RWPE2 (cell line): ENCODE data around the gene PTPRD.

Experiments
- ATAC-seq: fragments of 200-7000 bp; cut with Tn5 transposase; 3 replicates; pipeline ENCODE4 v1.9.1; 2021; ENCODE audit warnings: low read depth
- DNase-seq: peaks from one replicate; pipeline ENCODE4 v3.0.0-alpha.2; 2020; ENCODE audit warnings: low spot score
- H3K27ac ChIP-seq: fragments of 450-650 bp; 2 replicates; pipeline ENCODE4 v1.5.1; 2017; ENCODE audit warnings: mild to moderate bottlenecking; ENCODE audit not compliant: poor library complexity, severe bottlenecking
- H3K27me3 ChIP-seq: fragments of 250-450 bp; sonication (Bioruptor Pico); 2 replicates; pipeline ENCODE4 v1.5.1; 2021; ENCODE audit warnings: mild to moderate bottlenecking, moderate library complexity; ENCODE audit not compliant: insufficient read depth, poor library complexity, severe bottlenecking
- H3K36me3 ChIP-seq: fragments of 250-450 bp; sonication (Bioruptor Pico); 2 replicates; pipeline ENCODE4 v1.5.1; 2020; ENCODE audit warnings: low read depth, mild to moderate bottlenecking, moderate library complexity
- H3K4me1 ChIP-seq: fragments of 250-450 bp; sonication (Bioruptor Pico); 2 replicates; pipeline ENCODE4 v1.5.1; 2021; ENCODE audit warnings: mild to moderate bottlenecking, moderate library complexity; ENCODE audit not compliant: insufficient read depth, poor library complexity, severe bottlenecking
- H3K4me3 ChIP-seq: fragments of 250-450 bp; sonication (Bioruptor Pico); 2 replicates; pipeline ENCODE4 v1.5.1; 2021; ENCODE audit warnings: mild to moderate bottlenecking, moderate library complexity; ENCODE audit not compliant: severe bottlenecking
- H3K9me3 ChIP-seq: fragments of 250-450 bp; sonication (Bioruptor Pico); 2 replicates; pipeline ENCODE4 v1.5.1; 2021; ENCODE audit warnings: mild to moderate bottlenecking, moderate library complexity; ENCODE audit not compliant: severe bottlenecking
- CTCF ChIP-seq: fragments of 450-650 bp; IDR thresholded peaks from one replicate; pipeline ENCODE4 v1.5.1; 2017; ENCODE audit warnings: mild to moderate bottlenecking, moderate library complexity; ENCODE audit not compliant: poor library complexity, severe bottlenecking

PTPRD gene

GRCh38 chr9:9216934-9217333 lies 1395.9 kb downstream of the PTPRD start:
- Histone ChIP-seq H3K4me3 (no peak overlapping the region), H3K9me3 (no peaks in the 10 kb centered on the region), H3K36me3 (no peaks in the 10 kb centered on the region), H3K4me1 (no peaks in the 10 kb centered on the region), H3K27me3 (peaks cover 11% of the 10 kb centered on the region), H3K27ac (no peak overlapping the region)
- ATAC-seq (no peak), DNase-seq (no peak)
- no peak for TF ChIP-seq CTCF

GRCh38 chr9:9215050-9215449 lies 1397.8 kb downstream of the PTPRD start:
- Histone ChIP-seq H3K36me3 (no peaks in the 10 kb centered on the region), H3K27ac (no peak overlapping the region), H3K4me3 (no peak overlapping the region), H3K27me3 (no peaks in the 10 kb centered on the region), H3K9me3 (no peaks in the 10 kb centered on the region), H3K4me1 (no peaks in the 10 kb centered on the region)
- TF ChIP-seq CTCF, result no peak
- DNase-seq (no peak), ATAC-seq (no peak)

- Histone ChIP-seq H3K27ac (no peak overlapping the region), H3K9me3 (no peaks in the 10 kb centered on the region), H3K36me3 (no peaks in the 10 kb centered on the region), H3K4me3 (no peak overlapping the region), H3K27me3 (peaks cover 4% of the 10 kb centered on the region), H3K4me1 (no peaks in the 10 kb centered on the region)
- no peak for TF ChIP-seq CTCF
- no peak for DNase-seq
- no peak for ATAC-seq
These were observed 1398.7 kb downstream of the PTPRD start for GRCh38 chr9:9214066-9214465.

- H3K27ac ChIP-seq, result no peak overlapping the region
- no peak for DNase-seq
- peaks cover 4% of the 10 kb centered on the region for H3K27me3 ChIP-seq
- no peak overlapping the region for H3K4me3 ChIP-seq
- H3K4me1 ChIP-seq, result no peaks in the 10 kb centered on the region
- ATAC-seq, result no peak
- TF ChIP-seq CTCF, result no peak
- H3K36me3 ChIP-seq, result no peaks in the 10 kb centered on the region
- no peaks in the 10 kb centered on the region for H3K9me3 ChIP-seq
These were observed 1399.8 kb downstream of the PTPRD start for GRCh38 chr9:9212963-9213362.

- no peak for TF ChIP-seq CTCF
- ATAC-seq (no peak), DNase-seq (no peak)
- Histone ChIP-seq H3K4me1 (no peaks in the 10 kb centered on the region), H3K27ac (no peak overlapping the region), H3K27me3 (no peaks in the 10 kb centered on the region), H3K4me3 (no peak overlapping the region), H3K9me3 (no peaks in the 10 kb centered on the region), H3K36me3 (no peaks in the 10 kb centered on the region)
These were observed 1410.5 kb downstream of the PTPRD start for GRCh38 chr9:9202276-9202675.
